Thyroid gland (tissue), 4 donors: ENCODE measurements around the gene ANXA3.

Experiments
- POLR2A ChIP-seq, 2 donors: fragments of 450-650 bp; IDR thresholded peaks; one replicate each; pipeline ENCODE4 v1.6.1; 2017; ENCODE audit warnings: antibody characterized with exemption in 2 of 2, mild to moderate bottlenecking in 2 of 2, moderate library complexity in 1 of 2
- TF ChIP-seq, protein P1 (sequence below), 6 experiments: fragments of 200-600 bp in 3 of 6; fragments of 450-650 bp in 3 of 6; sonication (generic) in 3 of 6; IDR thresholded peaks; one replicate each; pipeline ENCODE4 v1.5.1; 2016 to 2019; ENCODE audit warnings: antibody characterized with exemption in 6 of 6, mild to moderate bottlenecking in 2 of 6, inconsistent platforms in 1 of 6, moderate library complexity in 1 of 6

DNA sequence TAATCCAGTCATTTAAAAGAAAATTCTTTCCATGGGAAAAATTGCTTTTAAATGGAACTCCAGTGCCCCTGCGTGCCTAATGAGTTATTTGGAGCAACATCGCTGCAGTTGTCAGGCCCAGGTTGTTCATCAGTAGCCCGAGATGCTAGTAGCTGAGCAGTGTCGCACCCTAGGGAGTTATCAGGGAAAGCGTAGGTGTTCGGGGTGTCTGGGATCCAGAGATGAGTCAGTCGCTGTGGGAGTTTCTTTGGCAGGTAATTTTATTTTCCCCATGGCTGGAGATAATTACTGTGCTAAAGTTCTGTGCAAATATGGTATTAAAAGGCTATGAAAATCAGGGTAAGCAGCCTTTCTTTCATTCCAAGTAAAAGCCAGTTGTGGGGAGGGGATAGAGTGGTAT lies 49.4 kb downstream of the ANXA3 start:
- TF ChIP-seq POLR2A (IDR thresholded peaks at IDR 0.05), result no peak
- TF ChIP-seq, protein P1, sequence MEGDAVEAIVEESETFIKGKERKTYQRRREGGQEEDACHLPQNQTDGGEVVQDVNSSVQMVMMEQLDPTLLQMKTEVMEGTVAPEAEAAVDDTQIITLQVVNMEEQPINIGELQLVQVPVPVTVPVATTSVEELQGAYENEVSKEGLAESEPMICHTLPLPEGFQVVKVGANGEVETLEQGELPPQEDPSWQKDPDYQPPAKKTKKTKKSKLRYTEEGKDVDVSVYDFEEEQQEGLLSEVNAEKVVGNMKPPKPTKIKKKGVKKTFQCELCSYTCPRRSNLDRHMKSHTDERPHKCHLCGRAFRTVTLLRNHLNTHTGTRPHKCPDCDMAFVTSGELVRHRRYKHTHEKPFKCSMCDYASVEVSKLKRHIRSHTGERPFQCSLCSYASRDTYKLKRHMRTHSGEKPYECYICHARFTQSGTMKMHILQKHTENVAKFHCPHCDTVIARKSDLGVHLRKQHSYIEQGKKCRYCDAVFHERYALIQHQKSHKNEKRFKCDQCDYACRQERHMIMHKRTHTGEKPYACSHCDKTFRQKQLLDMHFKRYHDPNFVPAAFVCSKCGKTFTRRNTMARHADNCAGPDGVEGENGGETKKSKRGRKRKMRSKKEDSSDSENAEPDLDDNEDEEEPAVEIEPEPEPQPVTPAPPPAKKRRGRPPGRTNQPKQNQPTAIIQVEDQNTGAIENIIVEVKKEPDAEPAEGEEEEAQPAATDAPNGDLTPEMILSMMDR (IDR thresholded peaks at IDR 0.05), result no peak
